GM12864 (cell line): ENCODE data around the gene GANC.
"Not testable (repeated sequence)": the region's sequence is repeated elsewhere in the genome, so short reads cannot be mapped to it uniquely, and the experiment has no call there.

ENCODE experiments used
- DNase-seq: peaks from one replicate; pipeline ENCODE4 v3.0.0-alpha.2; 2011; ENCODE audit warnings: low read depth
- H3K4me3 ChIP-seq: 2 replicates; pipeline ENCODE4 v1.5.1; 2011; ENCODE audit warnings: mild to moderate bottlenecking, low read depth, low read length, control low read depth
- TF ChIP-seq, protein P1 (sequence below): IDR thresholded peaks from 2 replicates; pipeline ENCODE4 v1.5.1; 2011; ENCODE audit warnings: low read depth, mild to moderate bottlenecking, moderate library complexity, low read length, control low read depth, inconsistent platforms; ENCODE audit errors: missing control alignments

The GANC gene

GRCh38 chr15:42272939-42273899, at the start of gene GANC, which contains the start of gene TMEM87A:
Gene GANC (plus strand): TSS chr15:42273201. CDS start chr15:42274482, 1,281 bp downstream.
Gene TMEM87A (minus strand): TSS chr15:42273433. CDS start chr15:42273398, 35 bp downstream.
- peak; percentile 95 for DNase-seq
- TF ChIP-seq, protein P1, sequence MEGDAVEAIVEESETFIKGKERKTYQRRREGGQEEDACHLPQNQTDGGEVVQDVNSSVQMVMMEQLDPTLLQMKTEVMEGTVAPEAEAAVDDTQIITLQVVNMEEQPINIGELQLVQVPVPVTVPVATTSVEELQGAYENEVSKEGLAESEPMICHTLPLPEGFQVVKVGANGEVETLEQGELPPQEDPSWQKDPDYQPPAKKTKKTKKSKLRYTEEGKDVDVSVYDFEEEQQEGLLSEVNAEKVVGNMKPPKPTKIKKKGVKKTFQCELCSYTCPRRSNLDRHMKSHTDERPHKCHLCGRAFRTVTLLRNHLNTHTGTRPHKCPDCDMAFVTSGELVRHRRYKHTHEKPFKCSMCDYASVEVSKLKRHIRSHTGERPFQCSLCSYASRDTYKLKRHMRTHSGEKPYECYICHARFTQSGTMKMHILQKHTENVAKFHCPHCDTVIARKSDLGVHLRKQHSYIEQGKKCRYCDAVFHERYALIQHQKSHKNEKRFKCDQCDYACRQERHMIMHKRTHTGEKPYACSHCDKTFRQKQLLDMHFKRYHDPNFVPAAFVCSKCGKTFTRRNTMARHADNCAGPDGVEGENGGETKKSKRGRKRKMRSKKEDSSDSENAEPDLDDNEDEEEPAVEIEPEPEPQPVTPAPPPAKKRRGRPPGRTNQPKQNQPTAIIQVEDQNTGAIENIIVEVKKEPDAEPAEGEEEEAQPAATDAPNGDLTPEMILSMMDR: no peak
- H3K4me3 ChIP-seq: peak within 1 kb of the TSS; percentile 95

- no peak for DNase-seq
- H3K4me3 ChIP-seq: no peak overlapping the region
- TF ChIP-seq, protein P1: no peak
These were observed 46.4 kb upstream of the GANC start for GRCh38 chr15:42226648-42227047.

- DNase-seq: no peak
- TF ChIP-seq, protein P1: no peak
- H3K4me3 ChIP-seq: no peak overlapping the region
These were observed 45.0 kb upstream of the GANC start for GRCh38 chr15:42228036-42228435.

- not testable (repeated sequence) for DNase-seq, H3K4me3 ChIP-seq
These were observed 44.0 kb upstream of the GANC start for GRCh38 chr15:42228981-42229380.

GRCh38 chr15:42231088-42231487, 41.9 kb upstream of the GANC start:
- H3K4me3 ChIP-seq: no peak overlapping the region
- DNase-seq: no peak
- TF ChIP-seq, protein P1: no peak

- TF ChIP-seq, protein P1: no peak
- no peak for DNase-seq
- no peak overlapping the region for H3K4me3 ChIP-seq
These were observed 40.4 kb upstream of the GANC start for GRCh38 chr15:42232606-42233005.

- TF ChIP-seq, protein P1: no peak
- no peak overlapping the region for H3K4me3 ChIP-seq
- no peak for DNase-seq
These were observed 39.9 kb upstream of the GANC start for GRCh38 chr15:42233107-42233506.
